ENCODE results near the gene GRIP1. TPM values are rescaled to one million over a fixed set of nuclear protein-coding genes. Genes with fewer than 3 reads are reported as not detected.

Gene GRIP1
- total and polyA plus RNA-seq, 2 of the 4 experiments (the other 2 are of a cell fraction): under 0.01 to 0.07 TPM

- H3K4ac ChIP-seq (ENCODE audit: low read depth, low read length): no peak overlapping the region
- no peak overlapping the region for H3K18ac ChIP-seq (ENCODE audit: low read depth, low read length)
- H2AK9ac ChIP-seq (replicated peaks; ENCODE audit: low read depth, low read length, poor library complexity): no peak overlapping the region
- H3K79me1 ChIP-seq (ENCODE audit: low read depth in 1 of 2, low read length in 2 of 2): no peaks in the 10 kb centered on the region
- H3K27ac ChIP-seq (ENCODE audit: insufficient read depth, low read length): no peak overlapping the region
- in situ Hi-C loops (cut with MboI; ENCODE audit: low sequenced_read_pairs) (no loop called here), dilution Hi-C loops (cut with HindIII; ENCODE audit: low sequenced_read_pairs, unreplicated experiment) (no loop called here), intact Hi-C loops (cut with micrococcal nuclease) (no loop called here)
- H2BK15ac ChIP-seq (ENCODE audit: low read depth, low read length): no peak overlapping the region
- TF ChIP-seq ELK1 (IDR thresholded peaks at IDR 0.05; ENCODE audit: borderline replicate concordance, low read depth, low read length) (no peak), RAD21 (IDR thresholded peaks at IDR 0.05; ENCODE audit: low read length) (no peak), FOS (IDR thresholded peaks at IDR 0.05; ENCODE audit: low read depth, low read length) (no peak), SMC3 (IDR thresholded peaks at IDR 0.05; ENCODE audit: low read depth, low read length) (no peak), BHLHE40 (IDR thresholded peaks at IDR 0.05; ENCODE audit: low read depth, low read length) (no peak), CEBPB (IDR thresholded peaks at IDR 0.05; ENCODE audit: low read depth, low read length) (no peak), MAZ (IDR thresholded peaks at IDR 0.05; ENCODE audit: borderline replicate concordance, low read depth, low read length) (no peak), MXI1 (IDR thresholded peaks at IDR 0.05; ENCODE audit: borderline replicate concordance, low read depth, low read length) (no peak), POLR2A (IDR thresholded peaks at IDR 0.05; ENCODE audit: low read depth, low read length) (no peak), CHD1 (IDR thresholded peaks at IDR 0.05; ENCODE audit: low read depth, low read length) (no peak), MAFK (IDR thresholded peaks at IDR 0.05; ENCODE audit: low read depth, low read length) (no peak), RFX5 (IDR thresholded peaks at IDR 0.05; ENCODE audit: low read depth, low read length) (no peak)
- no peak overlapping the region for H3K56ac ChIP-seq (ENCODE audit: extremely low read depth, insufficient read depth, low read length)
- H3K27me3 ChIP-seq (ENCODE audit: control insufficient read depth, insufficient read depth, low read length): no peaks in the 10 kb centered on the region
- ATAC-seq (ENCODE audit: low read depth): no peak
- ChIA-PET CTCF (interaction anchor here (1.2 kb wide), 1 partner anchor 15 kb away, joined by 3 read pairs; no protein-coding TSS in a partner anchor), POLR2A (ENCODE audit: unreplicated experiment) (interaction anchor here (0.6 kb wide), 1 partner anchor 1581 kb away, joined by 3 read pairs; no protein-coding TSS in a partner anchor)
- no peak overlapping the region for H2AK5ac ChIP-seq (ENCODE audit: low read depth, low read length)
- no peak for DNase-seq
- H3K9ac ChIP-seq (ENCODE audit: low read depth, low read length): no peak overlapping the region
- H4K20me1 ChIP-seq (ENCODE audit: insufficient read depth, low read length): no peaks in the 10 kb centered on the region
- no peaks in the 10 kb centered on the region for H3K9me3 ChIP-seq (ENCODE audit: control insufficient read depth, insufficient read depth, low read length)
- no peak overlapping the region for H4K91ac ChIP-seq (ENCODE audit: insufficient read depth, low read depth, low read length)
- no TSS peak for BruUV-seq (replicated peaks)
- H4K5ac ChIP-seq (ENCODE audit: low read depth, low read length): no peak overlapping the region
- H3K36me3 ChIP-seq (ENCODE audit: control insufficient read depth, insufficient read depth, low read length): no peaks in the 10 kb centered on the region
- no peak overlapping the region for H2AFZ ChIP-seq (replicated peaks; ENCODE audit: low read length, poor library complexity)
- H2BK20ac ChIP-seq (ENCODE audit: low read depth, low read length): no peak overlapping the region
- no peak overlapping the region for H3K23ac ChIP-seq (ENCODE audit: low read depth, low read length)
- no peak overlapping the region for H3K4me3 ChIP-seq (ENCODE audit: insufficient read depth, low read depth, low read length)
- no peaks in the 10 kb centered on the region for H3K4me1 ChIP-seq (ENCODE audit: control insufficient read depth, insufficient read depth, low read length)
- no peak overlapping the region for H2BK5ac ChIP-seq (ENCODE audit: low read depth, low read length, poor library complexity, severe bottlenecking)
- WGBS, 2 experiments (ENCODE audit: extremely low coverage in 2 of 2, insufficient read length in 1 of 2): no CpG with 5 or more reads among the region's 2 CpGs
- H4K8ac ChIP-seq (ENCODE audit: low read depth in 2 of 2, low read length in 2 of 2): no peak overlapping the region
- H3K4me2 ChIP-seq (ENCODE audit: low read depth, low read length): no peak overlapping the region
- H2BK120ac ChIP-seq (ENCODE audit: low read depth, low read length): no peak overlapping the region
- no peak overlapping the region for H3K14ac ChIP-seq (replicated peaks; ENCODE audit: low read depth, low read length)
- no peaks in the 10 kb centered on the region for H3K9me1 ChIP-seq (ENCODE audit: insufficient read depth, low read length)
Observed at GRCh38 chr12:66724026-66724425, 45.1 kb upstream of the GRIP1 start.
